Measurements from ENCODE around the gene C10orf62.

The C10orf62 gene

GRCh38 chr10:97566336-97566996, 23.1 kb upstream of the C10orf62 start:
- Histone ChIP-seq H3K36me3 (ENCODE audit: control insufficient read depth, insufficient read depth, low read length) (peaks cover 16% of the 10 kb centered on the region), H3K9ac (ENCODE audit: low read depth, low read length) (no peak overlapping the region), H3K4me1 (ENCODE audit: control insufficient read depth, insufficient read depth, low read length) (no peaks in the 10 kb centered on the region), H3K4me3 (ENCODE audit: low read depth, low read length) (no peak overlapping the region), H3K9me3 (ENCODE audit: control insufficient read depth, insufficient read depth, low read length) (no peaks in the 10 kb centered on the region), H3K27me3 (ENCODE audit: control insufficient read depth, insufficient read depth, low read length) (no peaks in the 10 kb centered on the region), H3K27ac (ENCODE audit: low read depth, low read length) (no peak overlapping the region)

GRCh38 chr10:97567891-97568290, 21.6 kb upstream of the C10orf62 start:
- Histone ChIP-seq H3K4me3 (ENCODE audit: low read depth, low read length) (no peak overlapping the region), H3K27ac (ENCODE audit: low read depth, low read length) (no peak overlapping the region), H3K9ac (ENCODE audit: low read depth, low read length) (no peak overlapping the region), H3K4me1 (ENCODE audit: control insufficient read depth, insufficient read depth, low read length) (no peaks in the 10 kb centered on the region), H3K9me3 (ENCODE audit: control insufficient read depth, insufficient read depth, low read length) (no peaks in the 10 kb centered on the region), H3K27me3 (ENCODE audit: control insufficient read depth, insufficient read depth, low read length) (no peaks in the 10 kb centered on the region), H3K36me3 (ENCODE audit: control insufficient read depth, insufficient read depth, low read length) (peaks cover 16% of the 10 kb centered on the region)

GRCh38 chr10:97570146-97570788, 19.3 kb upstream of the C10orf62 start:
- Histone ChIP-seq H3K9me3 (ENCODE audit: control insufficient read depth, insufficient read depth, low read length) (no peaks in the 10 kb centered on the region), H3K4me3 (ENCODE audit: low read depth, low read length) (no peak overlapping the region), H3K27me3 (ENCODE audit: control insufficient read depth, insufficient read depth, low read length) (no peaks in the 10 kb centered on the region), H3K9ac (ENCODE audit: low read depth, low read length) (no peak overlapping the region), H3K4me1 (ENCODE audit: control insufficient read depth, insufficient read depth, low read length) (peaks cover 10% of the 10 kb centered on the region), H3K27ac (ENCODE audit: low read depth, low read length) (no peak overlapping the region), H3K36me3 (ENCODE audit: control insufficient read depth, insufficient read depth, low read length) (peaks cover 16% of the 10 kb centered on the region)

GRCh38 chr10:97570789-97571471, 18.6 kb upstream of the C10orf62 start:
- Histone ChIP-seq H3K9ac (ENCODE audit: low read depth, low read length) (no peak overlapping the region), H3K36me3 (ENCODE audit: control insufficient read depth, insufficient read depth, low read length) (peaks cover 16% of the 10 kb centered on the region), H3K27me3 (ENCODE audit: control insufficient read depth, insufficient read depth, low read length) (no peaks in the 10 kb centered on the region), H3K4me3 (ENCODE audit: low read depth, low read length) (no peak overlapping the region), H3K9me3 (ENCODE audit: control insufficient read depth, insufficient read depth, low read length) (no peaks in the 10 kb centered on the region), H3K27ac (ENCODE audit: low read depth, low read length) (no peak overlapping the region), H3K4me1 (ENCODE audit: control insufficient read depth, insufficient read depth, low read length) (peaks cover 10% of the 10 kb centered on the region)

- Histone ChIP-seq H3K27me3 (ENCODE audit: control insufficient read depth, insufficient read depth, low read length) (no peaks in the 10 kb centered on the region), H3K4me3 (ENCODE audit: low read depth, low read length) (no peak overlapping the region), H3K9ac (ENCODE audit: low read depth, low read length) (no peak overlapping the region), H3K36me3 (ENCODE audit: control insufficient read depth, insufficient read depth, low read length) (peaks cover 16% of the 10 kb centered on the region), H3K9me3 (ENCODE audit: control insufficient read depth, insufficient read depth, low read length) (no peaks in the 10 kb centered on the region), H3K27ac (ENCODE audit: low read depth, low read length) (peak overlapping the region; percentile 50), H3K4me1 (ENCODE audit: control insufficient read depth, insufficient read depth, low read length) (peaks cover 10% of the 10 kb centered on the region)
Observed at GRCh38 chr10:97571622-97572021, 17.9 kb upstream of the C10orf62 start.

- Histone ChIP-seq H3K27me3 (ENCODE audit: control insufficient read depth, insufficient read depth, low read length) (no peaks in the 10 kb centered on the region), H3K9ac (ENCODE audit: low read depth, low read length) (no peak within 1 kb of the TSS), H3K36me3 (ENCODE audit: control insufficient read depth, insufficient read depth, low read length) (peaks cover 16% of the 10 kb centered on the region), H3K4me1 (ENCODE audit: control insufficient read depth, insufficient read depth, low read length) (peaks cover 10% of the 10 kb centered on the region), H3K27ac (ENCODE audit: low read depth, low read length) (peak within 1 kb of the TSS; percentile 50), H3K4me3 (ENCODE audit: low read depth, low read length) (no peak within 1 kb of the TSS), H3K9me3 (ENCODE audit: control insufficient read depth, insufficient read depth, low read length) (no peaks in the 10 kb centered on the region)
Observed at GRCh38 chr10:97572214-97572989, 17.1 kb upstream of the C10orf62 start, which contains the start of gene ANKRD2. TSS of gene ANKRD2 (plus strand) at chr10:97572779. CDS start at chr10:97572789, 10 bp downstream.

GRCh38 chr10:97573021-97573420, 16.5 kb upstream of the C10orf62 start:
- Histone ChIP-seq H3K9me3 (ENCODE audit: control insufficient read depth, insufficient read depth, low read length) (no peaks in the 10 kb centered on the region), H3K27ac (ENCODE audit: low read depth, low read length) (no peak overlapping the region), H3K9ac (ENCODE audit: low read depth, low read length) (no peak overlapping the region), H3K4me3 (ENCODE audit: low read depth, low read length) (no peak overlapping the region), H3K27me3 (ENCODE audit: control insufficient read depth, insufficient read depth, low read length) (no peaks in the 10 kb centered on the region), H3K36me3 (ENCODE audit: control insufficient read depth, insufficient read depth, low read length) (peaks cover 14% of the 10 kb centered on the region), H3K4me1 (ENCODE audit: control insufficient read depth, insufficient read depth, low read length) (peaks cover 10% of the 10 kb centered on the region)

GRCh38 chr10:97573672-97574071, 15.8 kb upstream of the C10orf62 start:
- H3K36me3 ChIP-seq (ENCODE audit: control insufficient read depth, insufficient read depth, low read length), result peaks cover 12% of the 10 kb centered on the region
- no peak overlapping the region for H3K27ac ChIP-seq (ENCODE audit: low read depth, low read length)
- no peak overlapping the region for H3K9ac ChIP-seq (ENCODE audit: low read depth, low read length)
- H3K4me3 ChIP-seq (ENCODE audit: low read depth, low read length), result no peak overlapping the region
- H3K9me3 ChIP-seq (ENCODE audit: control insufficient read depth, insufficient read depth, low read length), result no peaks in the 10 kb centered on the region
- no peaks in the 10 kb centered on the region for H3K27me3 ChIP-seq (ENCODE audit: control insufficient read depth, insufficient read depth, low read length)
- H3K4me1 ChIP-seq (ENCODE audit: control insufficient read depth, insufficient read depth, low read length), result peaks cover 10% of the 10 kb centered on the region

GRCh38 chr10:97574374-97575126, 15.0 kb upstream of the C10orf62 start:
- H3K9me3 ChIP-seq (ENCODE audit: control insufficient read depth, insufficient read depth, low read length), result no peaks in the 10 kb centered on the region
- no peak overlapping the region for H3K27ac ChIP-seq (ENCODE audit: low read depth, low read length)
- H3K4me1 ChIP-seq (ENCODE audit: control insufficient read depth, insufficient read depth, low read length), result peaks cover 10% of the 10 kb centered on the region
- peaks cover 7% of the 10 kb centered on the region; the same call in 1 of the 2 replicates for H3K36me3 ChIP-seq (ENCODE audit: control insufficient read depth, insufficient read depth, low read length)
- no peak overlapping the region for H3K4me3 ChIP-seq (ENCODE audit: low read depth, low read length)
- no peaks in the 10 kb centered on the region for H3K27me3 ChIP-seq (ENCODE audit: control insufficient read depth, insufficient read depth, low read length)
- H3K9ac ChIP-seq (ENCODE audit: low read depth, low read length), result no peak overlapping the region

GRCh38 chr10:97575127-97575668, 14.3 kb upstream of the C10orf62 start:
- Histone ChIP-seq H3K27me3 (ENCODE audit: control insufficient read depth, insufficient read depth, low read length) (no peaks in the 10 kb centered on the region), H3K9ac (ENCODE audit: low read depth, low read length) (no peak overlapping the region), H3K4me1 (ENCODE audit: control insufficient read depth, insufficient read depth, low read length) (peaks cover 10% of the 10 kb centered on the region), H3K36me3 (ENCODE audit: control insufficient read depth, insufficient read depth, low read length) (peaks cover 6% of the 10 kb centered on the region; the same call in 1 of the 2 replicates), H3K9me3 (ENCODE audit: control insufficient read depth, insufficient read depth, low read length) (no peaks in the 10 kb centered on the region), H3K4me3 (ENCODE audit: low read depth, low read length) (no peak overlapping the region), H3K27ac (ENCODE audit: low read depth, low read length) (no peak overlapping the region)

All from HUES48 (cell line).